RWPE1 (cell line): ENCODE measurements around the gene PID1.

Source experiments
- CTCF ChIA-PET: fragments of 350-600 bp; sonication (Branson Sonifier 250); formaldehyde crosslinking; extraction: SDS; loops from one replicate; lab custom pipeline; 2021; lab: Yijun Ruan, JAX
- POLR2A ChIA-PET: fragments of 400-600 bp; formaldehyde crosslinking; extraction: SDS; loops from one replicate; lab custom pipeline; 2020; ENCODE audit warnings: antibody characterized with exemption; ENCODE audit not compliant: low non-redundant PET; lab: Yijun Ruan, JAX
- DNase-seq: peaks from one replicate; pipeline ENCODE4 v3.0.0; 2012; ENCODE audit warnings: low spot score
- H3K27ac ChIP-seq: fragments of 450-650 bp; 2 replicates; pipeline ENCODE4 v1.5.1; 2017
- TF ChIP-seq, protein P1 (sequence below): fragments of 450-650 bp; conservative IDR thresholded peaks from 2 replicates; pipeline ENCODE4 v1.5.1; 2017; ENCODE audit warnings: low read depth, mild to moderate bottlenecking

PID1 gene

DNA sequence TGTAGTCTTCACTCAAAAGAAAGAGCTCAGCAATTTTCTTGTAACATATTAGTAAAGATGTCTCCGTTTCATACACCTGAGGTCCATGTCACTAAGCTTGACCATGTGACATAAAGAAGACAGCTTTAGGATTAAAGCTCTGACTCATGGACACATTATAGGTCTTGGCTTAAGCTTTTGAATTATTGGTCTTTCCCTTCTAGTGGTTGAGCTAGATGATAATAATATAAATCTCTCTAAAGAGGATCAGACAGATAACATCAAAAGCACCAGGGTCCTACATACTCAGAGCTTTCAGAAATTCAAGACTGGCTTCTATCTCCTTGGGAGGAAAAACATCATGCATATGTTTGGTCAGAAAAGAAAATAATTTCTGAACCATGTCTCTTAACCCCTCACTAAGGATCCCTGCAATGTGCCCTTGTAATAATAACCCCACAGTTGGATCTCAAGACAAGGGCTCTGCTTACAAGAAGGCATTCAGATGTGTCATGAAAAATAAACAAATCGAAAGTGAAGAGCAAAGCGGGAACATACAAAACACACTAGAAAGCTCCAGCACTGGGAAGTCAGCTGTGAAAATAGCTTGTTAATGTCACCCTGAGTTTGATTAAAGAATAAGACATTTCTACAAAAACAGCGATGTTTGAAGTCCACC lies 174.5 kb downstream of the PID1 start:
- CTCF ChIA-PET = interaction anchor here (0.5 kb wide), 1 partner anchor 538 kb away, joined by 3 read pairs; no protein-coding TSS in a partner anchor
- no peak overlapping the region for H3K27ac ChIP-seq
- TF ChIP-seq, protein P1, sequence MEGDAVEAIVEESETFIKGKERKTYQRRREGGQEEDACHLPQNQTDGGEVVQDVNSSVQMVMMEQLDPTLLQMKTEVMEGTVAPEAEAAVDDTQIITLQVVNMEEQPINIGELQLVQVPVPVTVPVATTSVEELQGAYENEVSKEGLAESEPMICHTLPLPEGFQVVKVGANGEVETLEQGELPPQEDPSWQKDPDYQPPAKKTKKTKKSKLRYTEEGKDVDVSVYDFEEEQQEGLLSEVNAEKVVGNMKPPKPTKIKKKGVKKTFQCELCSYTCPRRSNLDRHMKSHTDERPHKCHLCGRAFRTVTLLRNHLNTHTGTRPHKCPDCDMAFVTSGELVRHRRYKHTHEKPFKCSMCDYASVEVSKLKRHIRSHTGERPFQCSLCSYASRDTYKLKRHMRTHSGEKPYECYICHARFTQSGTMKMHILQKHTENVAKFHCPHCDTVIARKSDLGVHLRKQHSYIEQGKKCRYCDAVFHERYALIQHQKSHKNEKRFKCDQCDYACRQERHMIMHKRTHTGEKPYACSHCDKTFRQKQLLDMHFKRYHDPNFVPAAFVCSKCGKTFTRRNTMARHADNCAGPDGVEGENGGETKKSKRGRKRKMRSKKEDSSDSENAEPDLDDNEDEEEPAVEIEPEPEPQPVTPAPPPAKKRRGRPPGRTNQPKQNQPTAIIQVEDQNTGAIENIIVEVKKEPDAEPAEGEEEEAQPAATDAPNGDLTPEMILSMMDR = no peak
- no peak for DNase-seq
- POLR2A ChIA-PET = no interaction called here

- ChIA-PET POLR2A (no interaction called here), CTCF (no interaction called here)
- TF ChIP-seq, protein P1 = no peak
- DNase-seq = no peak
- H3K27ac ChIP-seq = no peak overlapping the region
Measured at GRCh38 chr2:229095472-229095871, 175.6 kb downstream of the PID1 start.

DNA sequence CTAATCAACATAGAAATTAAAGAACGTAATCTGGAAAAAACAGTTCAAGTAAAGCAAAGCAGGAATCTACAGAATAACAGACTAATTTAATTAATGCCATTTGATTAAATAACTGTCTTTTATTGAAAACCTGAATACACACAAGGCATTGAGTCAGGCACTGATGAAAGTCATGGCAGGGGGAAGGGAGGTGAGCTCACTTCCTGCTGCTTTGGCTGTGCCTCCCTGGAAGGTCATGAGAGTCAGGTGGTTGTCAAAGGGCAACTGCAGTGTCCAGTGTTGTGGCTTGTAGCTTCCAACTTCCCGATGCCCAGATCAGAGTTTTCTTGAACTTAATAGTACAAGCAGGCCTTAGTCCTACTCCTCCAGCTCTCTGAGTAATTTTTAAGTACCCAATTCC lies 180.9 kb downstream of the PID1 start:
- H3K27ac ChIP-seq = no peak overlapping the region
- POLR2A ChIA-PET = no interaction called here
- no peak for DNase-seq
- TF ChIP-seq, protein P1 = no peak
- CTCF ChIA-PET = interaction anchor here (0.6 kb wide), 1 partner anchor 849 kb away, joined by 5 read pairs; no protein-coding TSS in a partner anchor

DNA sequence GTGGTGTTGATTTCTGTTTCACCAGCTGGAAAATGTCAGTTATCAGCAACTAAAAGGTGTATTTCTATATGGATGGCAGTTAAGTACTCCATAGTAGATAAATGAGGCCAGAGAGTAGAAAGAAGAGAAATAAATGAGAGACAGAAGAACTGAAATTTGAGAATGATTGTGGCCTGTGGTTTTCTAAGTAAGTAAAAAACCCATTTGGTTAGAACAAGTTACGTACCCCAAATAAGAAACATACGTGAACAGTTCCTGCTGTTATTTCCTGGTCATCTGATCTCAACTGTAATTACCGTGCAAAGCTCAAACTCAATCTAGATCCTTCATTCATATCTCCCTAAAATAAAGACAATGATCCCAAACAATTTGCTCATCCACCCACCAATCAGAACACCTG lies 181.3 kb downstream of the PID1 start:
- ChIA-PET CTCF (interaction anchor here (0.6 kb wide), 1 partner anchor 848 kb away, joined by 5 read pairs; no protein-coding TSS in a partner anchor), POLR2A (no interaction called here)
- no peak for DNase-seq
- H3K27ac ChIP-seq = no peak overlapping the region
- TF ChIP-seq, protein P1 = no peak

DNA sequence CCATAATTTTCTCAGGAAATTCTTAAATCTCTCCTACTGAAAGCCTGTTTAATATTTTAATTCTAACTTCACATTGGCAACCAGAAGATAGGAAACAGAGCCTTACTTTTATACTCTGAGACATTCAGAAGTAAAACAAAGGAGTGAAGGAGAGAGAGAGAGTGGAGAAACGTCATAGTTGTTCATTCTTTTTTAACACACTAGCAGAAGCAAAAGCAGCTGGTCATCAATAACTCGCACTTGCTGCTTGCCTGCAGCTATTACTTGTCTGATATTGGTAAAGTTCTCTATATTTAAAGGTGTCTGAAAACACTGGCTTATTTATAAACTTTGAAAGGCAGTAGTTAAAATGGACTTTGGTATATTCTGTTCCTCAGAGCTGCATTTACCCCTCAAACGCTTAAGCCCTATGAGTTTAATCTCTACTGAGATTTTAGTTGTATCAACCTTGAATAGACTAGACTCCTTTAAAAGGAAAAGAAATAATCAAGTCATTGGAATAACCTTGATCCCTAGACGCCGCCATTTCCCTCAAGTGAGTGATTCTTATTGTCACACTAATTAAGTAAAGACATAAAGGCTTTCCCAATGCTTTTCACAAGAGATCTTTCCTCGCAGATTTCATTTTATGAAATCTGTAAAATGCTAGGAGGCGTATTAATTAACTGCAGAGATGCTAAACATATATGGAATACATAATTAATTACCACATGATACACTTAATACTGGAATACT lies 182.0 kb downstream of the PID1 start:
- no peak overlapping the region for H3K27ac ChIP-seq
- POLR2A ChIA-PET = no interaction called here
- TF ChIP-seq, protein P1 = no peak

DNA sequence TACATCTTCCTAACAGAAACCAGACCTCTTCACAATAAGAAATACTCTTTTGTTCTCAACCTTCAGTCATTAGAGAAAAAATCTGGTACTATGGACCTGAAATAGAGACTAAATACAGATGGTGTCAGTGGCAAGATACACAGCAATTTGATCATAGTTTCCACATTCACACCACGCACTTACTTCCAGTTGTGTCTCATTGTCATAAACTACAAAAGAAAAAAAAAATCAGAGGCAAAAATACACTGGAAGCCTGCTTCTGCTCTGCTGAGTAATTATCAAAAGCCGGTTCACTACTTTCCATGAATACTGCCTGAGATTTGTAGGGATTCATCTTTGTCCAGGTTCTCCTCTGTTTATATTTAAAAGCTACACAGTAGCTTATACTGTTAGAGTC lies 182.6 kb downstream of the PID1 start:
- CTCF ChIA-PET = no interaction called here
- no peak for DNase-seq
- POLR2A ChIA-PET = no interaction called here
- H3K27ac ChIP-seq = no peak overlapping the region
- TF ChIP-seq, protein P1 = no peak

More for the DNA sequence above, 182.0 kb downstream of the PID1 start:
- CTCF ChIA-PET = no interaction called here
- DNase-seq = no peak
